WTC11 (cell line): ENCODE measurements around the gene IGSF5.

ENCODE experiments used
- CREB1 ChIP-seq: sonication (generic); formaldehyde crosslinking; IDR thresholded peaks from 2 replicates; pipeline ENCODE4 v1.8.0; 2023; ENCODE audit warnings: mild to moderate bottlenecking, missing genetic modification reagents
- TF ChIP-seq, protein P1 (sequence below): sonication (generic); formaldehyde crosslinking; IDR thresholded peaks from 2 replicates; pipeline ENCODE4 v1.8.0; 2022; ENCODE audit warnings: mild to moderate bottlenecking, missing genetic modification reagents

DNA sequence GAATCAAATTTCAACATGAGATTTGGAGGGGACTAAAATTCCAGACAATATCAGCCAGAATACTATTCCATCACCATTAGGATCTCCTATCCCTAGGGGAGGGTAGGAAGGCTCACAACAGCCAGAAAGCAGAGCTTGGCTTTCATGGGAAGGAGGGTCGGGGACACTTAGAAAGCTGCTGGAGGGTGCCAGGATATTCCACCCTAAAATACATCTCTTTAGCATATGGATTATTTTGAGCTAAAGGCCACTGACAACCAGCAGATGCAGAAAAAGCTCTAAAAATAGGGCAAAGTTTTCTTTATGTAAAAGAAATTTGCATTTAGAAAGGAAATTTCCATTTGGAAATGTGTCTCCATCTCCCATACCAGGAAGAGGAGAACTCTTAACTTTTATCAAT is 68.0 kb downstream of the IGSF5 start:
- TF ChIP-seq, protein P1, sequence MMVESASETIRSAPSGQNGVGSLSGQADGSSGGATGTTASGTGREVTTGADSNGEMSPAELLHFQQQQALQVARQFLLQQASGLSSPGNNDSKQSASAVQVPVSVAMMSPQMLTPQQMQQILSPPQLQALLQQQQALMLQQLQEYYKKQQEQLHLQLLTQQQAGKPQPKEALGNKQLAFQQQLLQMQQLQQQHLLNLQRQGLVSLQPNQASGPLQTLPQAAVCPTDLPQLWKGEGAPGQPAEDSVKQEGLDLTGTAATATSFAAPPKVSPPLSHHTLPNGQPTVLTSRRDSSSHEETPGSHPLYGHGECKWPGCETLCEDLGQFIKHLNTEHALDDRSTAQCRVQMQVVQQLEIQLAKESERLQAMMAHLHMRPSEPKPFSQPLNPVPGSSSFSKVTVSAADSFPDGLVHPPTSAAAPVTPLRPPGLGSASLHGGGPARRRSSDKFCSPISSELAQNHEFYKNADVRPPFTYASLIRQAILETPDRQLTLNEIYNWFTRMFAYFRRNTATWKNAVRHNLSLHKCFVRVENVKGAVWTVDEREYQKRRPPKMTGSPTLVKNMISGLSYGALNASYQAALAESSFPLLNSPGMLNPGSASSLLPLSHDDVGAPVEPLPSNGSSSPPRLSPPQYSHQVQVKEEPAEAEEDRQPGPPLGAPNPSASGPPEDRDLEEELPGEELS (CRISPR knock-in tag), result no peak
- no peak for TF ChIP-seq CREB1
